Measurements from ENCODE around the gene ASB7.

The ASB7 gene

GRCh38 chr15:100683434-100683833 is 81.0 kb downstream of the ASB7 start:
- FAIRE-seq (no peak), DNase-seq (ENCODE audit: insufficient read length, low spot score) (no peak)

- DNase-seq (ENCODE audit: insufficient read length, low spot score) (no peak), FAIRE-seq (no peak)
Observed at GRCh38 chr15:100684591-100684990, 82.2 kb downstream of the ASB7 start.

GRCh38 chr15:100686021-100686724 is 83.8 kb downstream of the ASB7 start:
- DNase-seq (ENCODE audit: insufficient read length, low spot score) (no peak), FAIRE-seq (no peak)

- FAIRE-seq = no peak
- DNase-seq (ENCODE audit: insufficient read length, low spot score) = no peak
Observed at GRCh38 chr15:100686725-100687473, 84.5 kb downstream of the ASB7 start.

GRCh38 chr15:100687582-100688141 is 85.3 kb downstream of the ASB7 start:
- no peak for FAIRE-seq
- no peak for DNase-seq (ENCODE audit: insufficient read length, low spot score)

GRCh38 chr15:100688549-100689120 is 86.2 kb downstream of the ASB7 start:
- FAIRE-seq = no peak

GRCh38 chr15:100689131-100689899 is 86.9 kb downstream of the ASB7 start:
- DNase-seq (ENCODE audit: insufficient read length, low spot score) = no peak

More at GRCh38 chr15:100688549-100689120, 86.2 kb downstream of the ASB7 start:
- no peak for DNase-seq (ENCODE audit: insufficient read length, low spot score)

GRCh38 chr15:100690032-100690794 is 87.8 kb downstream of the ASB7 start:
- DNase-seq (ENCODE audit: insufficient read length, low spot score) (no peak), FAIRE-seq (no peak)

More at GRCh38 chr15:100689131-100689899, 86.9 kb downstream of the ASB7 start:
- FAIRE-seq = no peak

GRCh38 chr15:100690795-100691158 is 88.4 kb downstream of the ASB7 start:
- FAIRE-seq = no peak

GRCh38 chr15:100691321-100691720 is 88.9 kb downstream of the ASB7 start:
- FAIRE-seq = no peak
- DNase-seq (ENCODE audit: insufficient read length, low spot score) = no peak

More at GRCh38 chr15:100690795-100691158, 88.4 kb downstream of the ASB7 start:
- DNase-seq (ENCODE audit: insufficient read length, low spot score) = no peak

- FAIRE-seq (no peak), DNase-seq (ENCODE audit: insufficient read length, low spot score) (no peak)
Observed at GRCh38 chr15:100692246-100692645, 89.9 kb downstream of the ASB7 start.

- DNase-seq (ENCODE audit: insufficient read length, low spot score) (no peak), FAIRE-seq (no peak)
Observed at GRCh38 chr15:100692671-100693070, 90.3 kb downstream of the ASB7 start.

- DNase-seq (ENCODE audit: insufficient read length, low spot score) (no peak), FAIRE-seq (no peak)
Observed at GRCh38 chr15:100693451-100693850, 91.1 kb downstream of the ASB7 start.

GRCh38 chr15:100694381-100695021 is 92.1 kb downstream of the ASB7 start:
- FAIRE-seq = no peak
- no peak for DNase-seq (ENCODE audit: insufficient read length, low spot score)

- DNase-seq (ENCODE audit: insufficient read length, low spot score) (no peak), FAIRE-seq (no peak)
Observed at GRCh38 chr15:100695048-100695447, 92.7 kb downstream of the ASB7 start.

GRCh38 chr15:100696452-100696851 is 94.1 kb downstream of the ASB7 start:
- FAIRE-seq (no peak), DNase-seq (ENCODE audit: insufficient read length, low spot score) (no peak)
